GM23338 (cell line): ENCODE results near the gene GSG1L.

Source experiments
- CREB1 ChIP-seq: fragments of 250-450 bp; sonication (Bioruptor Pico); IDR thresholded peaks from 2 replicates; pipeline ENCODE4 v1.5.0; 2020; ENCODE audit warnings: low read depth, mild to moderate bottlenecking, moderate library complexity
- CTCF ChIP-seq, 2 experiments: fragments of 200-600 bp in 1 of 2; sonication (generic) in 1 of 2; conservative IDR thresholded peaks; 2 replicates each; pipeline versions ENCODE4 v1.5.1 to v1.6.1; 2016 to 2017; ENCODE audit warnings: antibody characterized with exemption in 2 of 2, low read depth in 2 of 2, mild to moderate bottlenecking in 2 of 2, moderate library complexity in 1 of 2
- ETS1 ChIP-seq: IDR thresholded peaks from 2 replicates; pipeline ENCODE4 v1.6.1; 2016; ENCODE audit warnings: antibody characterized with exemption
- EZH2 ChIP-seq: fragments of 200-600 bp; sonication (generic); IDR thresholded peaks from one replicate; pipeline ENCODE4 v1.8.0; 2017; ENCODE audit warnings: antibody characterized with exemption, mild to moderate bottlenecking, low read depth; ENCODE audit not compliant: unreplicated experiment
- EZH2phosphoT487 ChIP-seq: fragments of 200-600 bp; sonication (generic); IDR thresholded peaks from one replicate; pipeline ENCODE4 v1.8.1; 2018; ENCODE audit warnings: antibody characterized with exemption; ENCODE audit not compliant: unreplicated experiment
- JUNB ChIP-seq: IDR thresholded peaks from one replicate; pipeline ENCODE4 v1.6.1; 2016; ENCODE audit warnings: antibody characterized with exemption; ENCODE audit not compliant: unreplicated experiment
- NANOG ChIP-seq: IDR thresholded peaks from 2 replicates; pipeline ENCODE4 v1.6.1; 2016; ENCODE audit warnings: antibody characterized with exemption, borderline replicate concordance
- POLR2AphosphoS5 ChIP-seq: IDR thresholded peaks from 2 replicates; pipeline ENCODE4 v1.6.1; 2016; ENCODE audit warnings: antibody characterized with exemption, low read depth
- STAT1 ChIP-seq: IDR thresholded peaks from one replicate; pipeline ENCODE4 v1.6.1; 2016; ENCODE audit warnings: antibody characterized with exemption; ENCODE audit not compliant: unreplicated experiment
- ZNF114 ChIP-seq: fragments of 250-450 bp; sonication (Bioruptor Pico); IDR thresholded peaks from 2 replicates; pipeline ENCODE4 v1.5.0; 2020; ENCODE audit warnings: mild to moderate bottlenecking, moderate library complexity
- ZNF331 ChIP-seq: fragments of 250-450 bp; sonication (Bioruptor Pico); IDR thresholded peaks from 2 replicates; pipeline ENCODE4 v1.5.0; 2020; ENCODE audit warnings: low read depth, mild to moderate bottlenecking, moderate library complexity
- TF ChIP-seq, protein P1 (sequence below): IDR thresholded peaks from one replicate; pipeline ENCODE4 v1.6.1; 2018; ENCODE audit warnings: antibody characterized with exemption; ENCODE audit not compliant: unreplicated experiment
- TF ChIP-seq, protein P2 (sequence below): fragments of 250-450 bp; sonication (Bioruptor Pico); IDR thresholded peaks from 2 replicates; pipeline ENCODE4 v1.5.0; 2020; ENCODE audit warnings: mild to moderate bottlenecking, moderate library complexity

- TF ChIP-seq ETS1: no peak
- TF ChIP-seq CTCF (conservative IDR thresholded peaks at IDR 0.05; ENCODE audit: low read depth in 2 of 2): no peak
- TF ChIP-seq, protein P1, sequence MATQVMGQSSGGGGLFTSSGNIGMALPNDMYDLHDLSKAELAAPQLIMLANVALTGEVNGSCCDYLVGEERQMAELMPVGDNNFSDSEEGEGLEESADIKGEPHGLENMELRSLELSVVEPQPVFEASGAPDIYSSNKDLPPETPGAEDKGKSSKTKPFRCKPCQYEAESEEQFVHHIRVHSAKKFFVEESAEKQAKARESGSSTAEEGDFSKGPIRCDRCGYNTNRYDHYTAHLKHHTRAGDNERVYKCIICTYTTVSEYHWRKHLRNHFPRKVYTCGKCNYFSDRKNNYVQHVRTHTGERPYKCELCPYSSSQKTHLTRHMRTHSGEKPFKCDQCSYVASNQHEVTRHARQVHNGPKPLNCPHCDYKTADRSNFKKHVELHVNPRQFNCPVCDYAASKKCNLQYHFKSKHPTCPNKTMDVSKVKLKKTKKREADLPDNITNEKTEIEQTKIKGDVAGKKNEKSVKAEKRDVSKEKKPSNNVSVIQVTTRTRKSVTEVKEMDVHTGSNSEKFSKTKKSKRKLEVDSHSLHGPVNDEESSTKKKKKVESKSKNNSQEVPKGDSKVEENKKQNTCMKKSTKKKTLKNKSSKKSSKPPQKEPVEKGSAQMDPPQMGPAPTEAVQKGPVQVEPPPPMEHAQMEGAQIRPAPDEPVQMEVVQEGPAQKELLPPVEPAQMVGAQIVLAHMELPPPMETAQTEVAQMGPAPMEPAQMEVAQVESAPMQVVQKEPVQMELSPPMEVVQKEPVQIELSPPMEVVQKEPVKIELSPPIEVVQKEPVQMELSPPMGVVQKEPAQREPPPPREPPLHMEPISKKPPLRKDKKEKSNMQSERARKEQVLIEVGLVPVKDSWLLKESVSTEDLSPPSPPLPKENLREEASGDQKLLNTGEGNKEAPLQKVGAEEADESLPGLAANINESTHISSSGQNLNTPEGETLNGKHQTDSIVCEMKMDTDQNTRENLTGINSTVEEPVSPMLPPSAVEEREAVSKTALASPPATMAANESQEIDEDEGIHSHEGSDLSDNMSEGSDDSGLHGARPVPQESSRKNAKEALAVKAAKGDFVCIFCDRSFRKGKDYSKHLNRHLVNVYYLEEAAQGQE: no peak
- TF ChIP-seq CREB1: no peak
- TF ChIP-seq EZH2phosphoT487: no peak
- TF ChIP-seq STAT1: no peak
- TF ChIP-seq EZH2: no peak
- no peak for TF ChIP-seq POLR2AphosphoS5
- TF ChIP-seq JUNB: no peak
- no peak for TF ChIP-seq ZNF114 (CRISPR knock-in tag)
- no peak for TF ChIP-seq NANOG
- no peak for TF ChIP-seq ZNF331
- TF ChIP-seq, protein P2, sequence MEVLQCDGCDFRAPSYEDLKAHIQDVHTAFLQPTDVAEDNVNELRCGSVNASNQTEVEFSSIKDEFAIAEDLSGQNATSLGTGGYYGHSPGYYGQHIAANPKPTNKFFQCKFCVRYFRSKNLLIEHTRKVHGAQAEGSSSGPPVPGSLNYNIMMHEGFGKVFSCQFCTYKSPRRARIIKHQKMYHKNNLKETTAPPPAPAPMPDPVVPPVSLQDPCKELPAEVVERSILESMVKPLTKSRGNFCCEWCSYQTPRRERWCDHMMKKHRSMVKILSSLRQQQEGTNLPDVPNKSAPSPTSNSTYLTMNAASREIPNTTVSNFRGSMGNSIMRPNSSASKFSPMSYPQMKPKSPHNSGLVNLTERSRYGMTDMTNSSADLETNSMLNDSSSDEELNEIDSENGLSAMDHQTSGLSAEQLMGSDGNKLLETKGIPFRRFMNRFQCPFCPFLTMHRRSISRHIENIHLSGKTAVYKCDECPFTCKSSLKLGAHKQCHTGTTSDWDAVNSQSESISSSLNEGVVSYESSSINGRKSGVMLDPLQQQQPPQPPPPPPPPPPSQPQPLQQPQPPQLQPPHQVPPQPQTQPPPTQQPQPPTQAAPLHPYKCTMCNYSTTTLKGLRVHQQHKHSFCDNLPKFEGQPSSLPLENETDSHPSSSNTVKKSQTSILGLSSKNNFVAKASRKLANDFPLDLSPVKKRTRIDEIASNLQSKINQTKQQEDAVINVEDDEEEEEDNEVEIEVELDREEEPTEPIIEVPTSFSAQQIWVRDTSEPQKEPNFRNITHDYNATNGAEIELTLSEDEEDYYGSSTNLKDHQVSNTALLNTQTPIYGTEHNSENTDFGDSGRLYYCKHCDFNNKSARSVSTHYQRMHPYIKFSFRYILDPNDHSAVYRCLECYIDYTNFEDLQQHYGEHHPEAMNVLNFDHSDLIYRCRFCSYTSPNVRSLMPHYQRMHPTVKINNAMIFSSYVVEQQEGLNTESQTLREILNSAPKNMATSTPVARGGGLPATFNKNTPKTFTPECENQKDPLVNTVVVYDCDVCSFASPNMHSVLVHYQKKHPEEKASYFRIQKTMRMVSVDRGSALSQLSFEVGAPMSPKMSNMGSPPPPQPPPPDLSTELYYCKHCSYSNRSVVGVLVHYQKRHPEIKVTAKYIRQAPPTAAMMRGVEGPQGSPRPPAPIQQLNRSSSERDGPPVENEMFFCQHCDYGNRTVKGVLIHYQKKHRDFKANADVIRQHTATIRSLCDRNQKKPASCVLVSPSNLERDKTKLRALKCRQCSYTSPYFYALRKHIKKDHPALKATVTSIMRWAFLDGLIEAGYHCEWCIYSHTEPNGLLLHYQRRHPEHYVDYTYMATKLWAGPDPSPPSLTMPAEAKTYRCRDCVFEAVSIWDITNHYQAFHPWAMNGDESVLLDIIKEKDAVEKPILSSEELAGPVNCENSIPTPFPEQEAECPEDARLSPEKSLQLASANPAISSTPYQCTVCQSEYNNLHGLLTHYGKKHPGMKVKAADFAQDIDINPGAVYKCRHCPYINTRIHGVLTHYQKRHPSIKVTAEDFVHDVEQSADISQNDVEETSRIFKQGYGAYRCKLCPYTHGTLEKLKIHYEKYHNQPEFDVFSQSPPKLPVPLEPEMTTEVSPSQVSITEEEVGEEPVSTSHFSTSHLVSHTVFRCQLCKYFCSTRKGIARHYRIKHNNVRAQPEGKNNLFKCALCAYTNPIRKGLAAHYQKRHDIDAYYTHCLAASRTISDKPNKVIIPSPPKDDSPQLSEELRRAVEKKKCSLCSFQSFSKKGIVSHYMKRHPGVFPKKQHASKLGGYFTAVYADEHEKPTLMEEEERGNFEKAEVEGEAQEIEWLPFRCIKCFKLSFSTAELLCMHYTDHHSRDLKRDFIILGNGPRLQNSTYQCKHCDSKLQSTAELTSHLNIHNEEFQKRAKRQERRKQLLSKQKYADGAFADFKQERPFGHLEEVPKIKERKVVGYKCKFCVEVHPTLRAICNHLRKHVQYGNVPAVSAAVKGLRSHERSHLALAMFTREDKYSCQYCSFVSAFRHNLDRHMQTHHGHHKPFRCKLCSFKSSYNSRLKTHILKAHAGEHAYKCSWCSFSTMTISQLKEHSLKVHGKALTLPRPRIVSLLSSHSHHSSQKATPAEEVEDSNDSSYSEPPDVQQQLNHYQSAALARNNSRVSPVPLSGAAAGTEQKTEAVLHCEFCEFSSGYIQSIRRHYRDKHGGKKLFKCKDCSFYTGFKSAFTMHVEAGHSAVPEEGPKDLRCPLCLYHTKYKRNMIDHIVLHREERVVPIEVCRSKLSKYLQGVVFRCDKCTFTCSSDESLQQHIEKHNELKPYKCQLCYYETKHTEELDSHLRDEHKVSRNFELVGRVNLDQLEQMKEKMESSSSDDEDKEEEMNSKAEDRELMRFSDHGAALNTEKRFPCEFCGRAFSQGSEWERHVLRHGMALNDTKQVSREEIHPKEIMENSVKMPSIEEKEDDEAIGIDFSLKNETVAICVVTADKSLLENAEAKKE: no peak
These were observed 48.7 kb downstream of the GSG1L start for GRCh38 chr16:28014851-28015250.
